Choroid plexus epithelial cell (primary cell): ENCODE measurements around the gene INPP5A.

Experiments used
- DNase-seq: peaks from one replicate; pipeline ENCODE4 v3.0.0-alpha.2; 2010; ENCODE audit warnings: low read depth
- H3K4me3 ChIP-seq: 2 replicates; pipeline ENCODE4 v1.5.1; 2011; ENCODE audit warnings: low read depth, mild to moderate bottlenecking, control low read depth, low read length, moderate library complexity
- TF ChIP-seq, protein P1 (sequence below): conservative IDR thresholded peaks from 2 replicates; pipeline ENCODE4 v1.5.1; 2011; ENCODE audit warnings: low read depth, mild to moderate bottlenecking, control low read depth, inconsistent platforms, low read length, moderate library complexity

INPP5A gene

DNA sequence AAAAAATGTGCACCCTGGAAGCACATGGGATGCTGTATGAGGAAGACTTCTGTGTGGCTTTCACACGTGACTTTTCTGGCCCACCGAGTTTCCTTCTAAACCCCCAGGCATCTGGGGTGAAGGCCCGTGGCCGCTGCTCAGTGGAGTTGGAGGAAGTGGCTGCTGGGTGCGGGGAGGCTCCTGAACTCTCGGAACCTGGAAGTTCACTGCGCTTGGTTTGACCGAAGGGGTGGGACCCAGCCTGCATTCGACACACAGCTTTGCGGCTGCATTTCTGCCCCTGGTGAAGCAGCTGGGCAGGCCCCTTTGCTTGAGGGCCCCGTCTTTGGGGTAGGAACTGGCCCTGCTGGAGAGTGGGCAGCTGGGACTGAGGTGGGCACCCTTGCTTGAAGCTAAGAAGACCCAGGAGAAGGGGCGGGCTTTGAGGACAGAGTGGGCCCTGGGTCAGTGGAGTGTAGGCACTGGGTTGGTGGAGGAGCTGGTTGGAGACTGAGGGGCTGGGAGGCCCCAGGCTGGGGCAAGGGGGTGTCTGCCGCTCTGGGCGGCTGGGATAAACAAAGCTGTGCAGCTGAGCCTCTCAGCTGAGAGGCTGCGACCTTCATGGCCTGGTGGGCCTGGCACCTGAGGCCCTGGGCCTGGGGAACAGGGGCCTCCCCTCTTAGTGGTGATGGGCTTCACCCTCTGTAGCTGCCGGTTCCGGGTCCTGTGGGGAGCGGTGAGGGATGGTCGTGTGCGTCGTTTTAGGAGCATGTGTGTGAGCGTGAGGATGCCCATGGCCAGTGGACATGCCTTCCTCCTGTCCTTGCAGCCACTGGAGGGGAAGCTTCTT is 78.0 kb downstream of the INPP5A start:
- no peak for DNase-seq

DNA sequence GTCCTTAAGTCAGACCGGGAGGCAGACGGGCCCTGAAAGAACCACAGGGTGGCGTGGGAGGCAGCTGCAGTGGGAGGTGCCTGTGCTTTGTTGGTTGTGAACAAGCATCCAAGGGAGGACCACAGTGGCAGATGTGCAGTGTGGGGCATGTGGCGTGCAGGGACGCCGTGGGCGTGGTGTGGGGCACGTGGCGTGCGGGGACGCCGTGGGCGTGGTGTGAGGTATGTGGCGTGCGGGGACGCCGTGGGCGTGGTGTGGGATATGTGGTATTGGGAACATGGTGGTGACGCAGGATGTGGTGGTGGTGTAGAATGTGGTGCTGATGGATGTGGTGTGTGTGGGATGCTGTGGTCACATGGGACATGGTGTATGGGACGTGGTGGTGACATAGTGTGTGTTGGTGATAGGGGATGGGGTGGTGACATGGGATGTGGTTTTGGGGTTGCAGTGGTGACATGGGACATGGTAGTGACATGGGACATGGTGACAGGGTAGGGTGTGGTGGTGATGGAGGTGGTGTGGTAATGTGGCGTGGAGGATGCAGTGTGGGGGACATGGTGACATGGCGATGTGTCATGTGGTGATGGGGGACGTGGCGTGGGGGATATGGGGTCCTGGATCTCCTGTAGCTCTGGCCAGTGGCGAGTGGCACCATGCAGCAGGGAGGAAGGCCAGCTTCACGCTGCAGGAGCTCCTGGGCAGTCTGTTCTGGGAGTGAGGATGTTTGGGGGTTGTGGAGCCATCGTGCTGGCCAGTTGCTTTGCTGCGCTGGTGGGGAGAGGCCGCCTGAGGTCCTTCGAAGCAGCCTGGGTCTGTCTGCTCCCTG is 78.8 kb downstream of the INPP5A start:
- TF ChIP-seq, protein P1, sequence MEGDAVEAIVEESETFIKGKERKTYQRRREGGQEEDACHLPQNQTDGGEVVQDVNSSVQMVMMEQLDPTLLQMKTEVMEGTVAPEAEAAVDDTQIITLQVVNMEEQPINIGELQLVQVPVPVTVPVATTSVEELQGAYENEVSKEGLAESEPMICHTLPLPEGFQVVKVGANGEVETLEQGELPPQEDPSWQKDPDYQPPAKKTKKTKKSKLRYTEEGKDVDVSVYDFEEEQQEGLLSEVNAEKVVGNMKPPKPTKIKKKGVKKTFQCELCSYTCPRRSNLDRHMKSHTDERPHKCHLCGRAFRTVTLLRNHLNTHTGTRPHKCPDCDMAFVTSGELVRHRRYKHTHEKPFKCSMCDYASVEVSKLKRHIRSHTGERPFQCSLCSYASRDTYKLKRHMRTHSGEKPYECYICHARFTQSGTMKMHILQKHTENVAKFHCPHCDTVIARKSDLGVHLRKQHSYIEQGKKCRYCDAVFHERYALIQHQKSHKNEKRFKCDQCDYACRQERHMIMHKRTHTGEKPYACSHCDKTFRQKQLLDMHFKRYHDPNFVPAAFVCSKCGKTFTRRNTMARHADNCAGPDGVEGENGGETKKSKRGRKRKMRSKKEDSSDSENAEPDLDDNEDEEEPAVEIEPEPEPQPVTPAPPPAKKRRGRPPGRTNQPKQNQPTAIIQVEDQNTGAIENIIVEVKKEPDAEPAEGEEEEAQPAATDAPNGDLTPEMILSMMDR, result no peak
- no peak overlapping the region for H3K4me3 ChIP-seq
- no peak for DNase-seq

More for the DNA sequence above, 78.0 kb downstream of the INPP5A start:
- TF ChIP-seq, protein P1, result no peak
- no peak overlapping the region for H3K4me3 ChIP-seq

DNA sequence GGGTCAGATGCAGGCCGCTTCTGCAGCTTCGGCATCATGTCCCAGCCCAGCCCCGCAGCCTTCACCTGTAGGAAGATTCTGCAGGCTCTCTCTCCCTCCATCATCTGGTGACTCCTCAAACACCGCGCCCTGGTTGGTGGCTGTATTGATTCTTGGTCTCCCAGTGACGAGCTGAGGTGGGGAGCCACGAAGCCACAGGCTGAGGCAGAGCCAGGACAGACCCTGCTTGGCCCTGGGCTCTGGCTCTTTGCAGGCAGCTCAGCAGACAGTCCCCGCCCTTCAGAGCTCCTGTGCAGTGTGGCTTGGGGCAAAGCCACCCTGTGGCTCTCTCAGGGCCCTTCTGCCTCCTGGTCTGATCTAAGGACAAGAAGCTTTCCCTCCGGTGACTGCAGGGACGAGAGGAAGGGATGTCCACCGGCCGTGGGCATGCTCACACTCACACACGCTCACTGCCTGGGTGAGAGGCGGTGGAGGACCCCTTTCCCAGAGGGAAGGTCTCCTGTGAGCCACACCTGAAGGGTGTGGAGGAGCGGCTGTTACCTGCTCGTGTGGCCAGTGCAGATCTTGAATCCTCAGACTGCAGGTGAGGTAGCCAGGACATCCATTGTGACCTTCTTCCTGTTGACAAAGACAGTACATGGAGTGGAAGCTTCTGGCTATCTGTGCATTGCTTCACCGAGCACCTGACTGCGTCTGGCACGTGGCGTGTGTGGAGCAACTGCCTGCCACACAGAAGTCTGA is 79.6 kb downstream of the INPP5A start:
- no peak for DNase-seq
- no peak overlapping the region for H3K4me3 ChIP-seq
- TF ChIP-seq, protein P1, result no peak

DNA sequence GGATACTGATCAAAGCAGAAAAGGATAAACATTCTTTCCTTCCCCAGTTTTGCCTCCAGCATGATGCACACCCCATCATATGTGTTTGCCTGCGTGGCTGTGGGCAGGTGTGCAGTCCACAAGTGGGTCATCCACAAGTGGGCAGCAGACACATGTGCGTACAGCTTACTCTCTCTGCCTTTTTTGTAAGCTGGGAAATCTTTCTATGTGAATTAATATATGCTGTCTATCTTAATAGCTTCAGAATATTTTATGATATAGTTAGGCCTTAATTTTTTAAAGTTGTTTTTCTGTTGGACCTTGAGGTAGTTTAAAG is 80.1 kb downstream of the INPP5A start:
- H3K4me3 ChIP-seq, result no peak overlapping the region
- DNase-seq, result no peak
- TF ChIP-seq, protein P1, result no peak

DNA sequence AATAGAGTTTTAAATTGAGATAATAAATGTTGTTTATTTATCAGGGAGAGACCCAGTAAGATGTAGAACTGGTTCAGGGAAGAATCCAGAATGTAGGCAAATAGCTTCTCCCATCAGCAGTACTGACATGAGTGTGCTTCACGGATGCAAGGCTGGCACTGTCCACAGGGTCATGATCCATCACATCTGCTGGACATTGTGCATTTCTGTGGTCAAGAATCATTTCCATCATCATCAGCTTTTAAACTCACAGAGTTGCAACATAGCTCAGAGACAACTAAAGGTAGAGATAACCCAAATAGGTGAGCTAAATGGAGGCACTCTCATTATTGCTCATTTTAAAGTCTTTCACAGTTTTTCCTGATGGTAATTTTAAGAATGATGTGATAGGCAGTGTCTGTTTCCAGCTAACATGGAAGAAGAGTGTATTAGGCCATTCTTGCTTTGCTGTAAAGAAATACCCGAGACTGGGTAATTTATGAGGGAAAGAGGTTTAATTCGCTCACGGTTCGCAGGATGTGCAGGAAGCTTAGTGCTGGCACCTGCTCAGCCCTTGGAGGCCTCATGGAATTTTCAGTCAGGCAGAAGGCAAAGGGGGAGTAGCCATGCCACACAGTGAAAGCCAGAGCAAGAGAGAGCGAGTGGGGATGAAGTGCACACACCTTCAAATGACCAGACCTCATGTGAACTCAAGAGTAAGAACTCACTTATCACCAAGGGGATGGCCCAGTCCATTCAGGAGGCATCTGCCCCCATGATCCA is 80.8 kb downstream of the INPP5A start:
- peak; percentile 37 for DNase-seq
- no peak overlapping the region for H3K4me3 ChIP-seq
- TF ChIP-seq, protein P1, result no peak

DNA sequence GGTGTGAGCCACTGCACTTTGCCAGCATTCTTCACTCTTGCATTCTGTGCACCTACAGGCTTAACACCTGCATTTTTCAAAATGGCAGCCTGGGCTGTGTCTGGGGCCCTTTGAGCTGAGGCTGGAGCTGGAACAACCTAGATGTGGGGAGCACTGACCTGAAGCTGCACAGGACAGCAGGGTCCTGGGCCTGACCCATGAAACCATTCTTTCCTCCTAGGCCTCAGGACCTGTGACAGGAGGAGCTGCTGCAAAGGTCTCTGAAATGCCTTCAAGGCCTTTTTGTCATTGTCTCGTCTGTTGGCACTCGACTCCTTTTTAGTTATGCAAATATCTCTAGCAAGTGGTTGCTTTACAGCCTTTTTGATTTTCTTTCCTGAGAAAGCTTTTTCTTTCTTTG is 82.3 kb downstream of the INPP5A start:
- TF ChIP-seq, protein P1, result no peak
- no peak overlapping the region for H3K4me3 ChIP-seq
- DNase-seq, result no peak
